HEK293T (cell line): ENCODE results near the gene C16orf89.

Experiments used
- BHLHE40 ChIP-seq: fragments of 450-650 bp; IDR thresholded peaks from 2 replicates; pipeline ENCODE4 v1.6.1; 2016; ENCODE audit warnings: mild to moderate bottlenecking, moderate library complexity, borderline replicate concordance
- LEF1 ChIP-seq: fragments of 450-650 bp; IDR thresholded peaks from 2 replicates; pipeline ENCODE4 v1.6.1; 2017; ENCODE audit warnings: mild to moderate bottlenecking, borderline replicate concordance
- TARDBP ChIP-seq: fragments of 450-650 bp; IDR thresholded peaks from 2 replicates; pipeline ENCODE4 v1.6.1; 2016
- ZNF384 ChIP-seq: fragments of 450-650 bp; IDR thresholded peaks from 2 replicates; pipeline ENCODE4 v1.6.1; 2016
- TF ChIP-seq, protein P1 (sequence below): fragments of 450-650 bp; IDR thresholded peaks from 2 replicates; pipeline ENCODE4 v1.6.1; 2016

DNA sequence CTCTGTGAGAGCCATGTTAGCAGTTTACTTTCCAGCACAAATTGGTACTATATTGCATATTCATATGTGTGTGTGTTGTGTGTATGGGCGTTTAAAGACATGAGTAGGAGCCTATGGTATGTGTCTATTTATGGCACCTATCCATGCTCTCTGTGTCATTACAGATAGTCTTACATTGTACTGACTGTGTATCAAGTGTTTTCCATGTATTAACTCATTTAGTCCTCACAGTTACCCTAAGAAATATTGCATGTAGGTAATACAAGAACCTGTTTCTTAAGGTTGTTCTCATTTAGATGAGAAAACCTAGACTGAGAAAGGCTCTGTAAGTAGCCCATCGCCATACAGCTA is 7.5 kb upstream of the C16orf89 start:
- TF ChIP-seq, protein P1, sequence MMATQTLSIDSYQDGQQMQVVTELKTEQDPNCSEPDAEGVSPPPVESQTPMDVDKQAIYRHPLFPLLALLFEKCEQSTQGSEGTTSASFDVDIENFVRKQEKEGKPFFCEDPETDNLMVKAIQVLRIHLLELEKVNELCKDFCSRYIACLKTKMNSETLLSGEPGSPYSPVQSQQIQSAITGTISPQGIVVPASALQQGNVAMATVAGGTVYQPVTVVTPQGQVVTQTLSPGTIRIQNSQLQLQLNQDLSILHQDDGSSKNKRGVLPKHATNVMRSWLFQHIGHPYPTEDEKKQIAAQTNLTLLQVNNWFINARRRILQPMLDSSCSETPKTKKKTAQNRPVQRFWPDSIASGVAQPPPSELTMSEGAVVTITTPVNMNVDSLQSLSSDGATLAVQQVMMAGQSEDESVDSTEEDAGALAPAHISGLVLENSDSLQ = no peak
- no peak for TF ChIP-seq ZNF384
- no peak for TF ChIP-seq TARDBP
- TF ChIP-seq BHLHE40 = no peak
- no peak for TF ChIP-seq LEF1
